Suprapubic skin (tissue), 4 donors: Measurements from ENCODE around the gene CYP46A1. TPM values are rescaled to one million over a fixed set of nuclear protein-coding genes. Genes with fewer than 3 reads are reported as not detected.

ENCODE experiments used
- DNase-seq, 2 donors: peaks; one replicate each; pipeline ENCODE4 v3.0.0-alpha.2; 2019; ENCODE audit warnings: low spot score in 2 of 2
- H3K27ac ChIP-seq: fragments of 200-600 bp; sonication (generic); one replicate; pipeline ENCODE4 v1.5.1; 2019
- H3K27me3 ChIP-seq: fragments of 200-600 bp; sonication (generic); one replicate; pipeline ENCODE4 v1.5.1; 2019
- H3K36me3 ChIP-seq: fragments of 200-600 bp; sonication (generic); one replicate; pipeline ENCODE4 v1.5.1; 2019
- H3K4me1 ChIP-seq: fragments of 200-600 bp; sonication (generic); one replicate; pipeline ENCODE4 v1.5.1; 2019
- H3K4me3 ChIP-seq: fragments of 200-600 bp; sonication (generic); one replicate; pipeline ENCODE4 v1.5.1; 2019; ENCODE audit warnings: mild to moderate bottlenecking
- H3K9me3 ChIP-seq: fragments of 200-600 bp; sonication (generic); one replicate; pipeline ENCODE4 v1.5.1; 2019
- CTCF ChIP-seq, 2 donors: fragments of 200-600 bp in 1 of 2; fragments of 450-650 bp in 1 of 2; sonication (generic) in 1 of 2; IDR thresholded peaks; one replicate each; pipeline ENCODE4 v1.5.1; 2016 to 2019; ENCODE audit warnings: antibody characterized with exemption in 2 of 2, mild to moderate bottlenecking in 1 of 2, moderate library complexity in 1 of 2
- EP300 ChIP-seq: sonication (generic); formaldehyde crosslinking; IDR thresholded peaks from one replicate; pipeline ENCODE4 v1.6.1; 2017; ENCODE audit warnings: antibody characterized with exemption
- POLR2A ChIP-seq, 2 donors: fragments of 450-650 bp; IDR thresholded peaks; one replicate each; pipeline ENCODE4 v1.6.1; 2017; ENCODE audit warnings: antibody characterized with exemption in 2 of 2, mild to moderate bottlenecking in 2 of 2, moderate library complexity in 2 of 2
- POLR2AphosphoS5 ChIP-seq, 3 donors: sonication (generic); formaldehyde crosslinking; IDR thresholded peaks; one replicate each; pipeline ENCODE4 v1.6.1; 2017; ENCODE audit warnings: antibody characterized with exemption in 3 of 3
- WGBS: methylation state at CpG from one replicate; pipeline ENCODE4 v1.1.5; 2018; 5-methylcytosine and 5-hydroxymethylcytosine counted together
- total RNA-seq, 4 donors: library from RNA; depleted of rRNA; stranded (reverse); fragments of >200 nt; gene quantifications; one replicate each; pipeline ENCODE4 v1.1.0, GENCODE V29; 2016

Gene CYP46A1
- total RNA-seq, 4 donors from 2014 or later: 0.47 to 2.0 (median 1.0) TPM; not detected in 1

GRCh38 chr14:99720941-99721791 lies 37.1 kb downstream of the CYP46A1 start:
- H3K4me3 ChIP-seq: no peak overlapping the region
- no peaks in the 10 kb centered on the region for H3K4me1 ChIP-seq
- TF ChIP-seq CTCF (IDR thresholded peaks at IDR 0.05) (no peak), EP300 (no peak), POLR2AphosphoS5 (IDR thresholded peaks at IDR 0.05) (no peak), POLR2A (IDR thresholded peaks at IDR 0.05) (no peak)
- DNase-seq: peak in 1 of 2 donors; percentile 40
- H3K27me3 ChIP-seq: no peaks in the 10 kb centered on the region
- 93% methylated on average over 15 of the region's 18 CpGs for WGBS
- no peak overlapping the region for H3K27ac ChIP-seq
- no peaks in the 10 kb centered on the region for H3K36me3 ChIP-seq
- H3K9me3 ChIP-seq: no peaks in the 10 kb centered on the region

- Histone ChIP-seq H3K36me3 (no peaks in the 10 kb centered on the region), H3K27ac (no peak overlapping the region), H3K4me3 (no peak overlapping the region), H3K9me3 (no peaks in the 10 kb centered on the region), H3K4me1 (no peaks in the 10 kb centered on the region), H3K27me3 (peaks cover 6% of the 10 kb centered on the region)
- 90% methylated on average over 7 of the region's 12 CpGs for WGBS
- TF ChIP-seq EP300 (no peak), POLR2A (IDR thresholded peaks at IDR 0.05) (no peak), CTCF (IDR thresholded peaks at IDR 0.05) (no peak), POLR2AphosphoS5 (IDR thresholded peaks at IDR 0.05) (no peak)
- peak in 1 of 2 donors; percentile 60 for DNase-seq
Observed at GRCh38 chr14:99721792-99722516, 37.9 kb downstream of the CYP46A1 start.

GRCh38 chr14:99722741-99723140 lies 38.6 kb downstream of the CYP46A1 start:
- no peak overlapping the region for H3K27ac ChIP-seq
- no peaks in the 10 kb centered on the region for H3K9me3 ChIP-seq
- no peaks in the 10 kb centered on the region for H3K36me3 ChIP-seq
- H3K4me3 ChIP-seq: no peak overlapping the region
- H3K27me3 ChIP-seq: peaks cover 13% of the 10 kb centered on the region
- DNase-seq: peak in 1 of 2 donors; percentile 45
- WGBS: 90% methylated on average over 9 of the region's 9 CpGs
- TF ChIP-seq POLR2AphosphoS5 (IDR thresholded peaks at IDR 0.05) (no peak), EP300 (no peak), CTCF (IDR thresholded peaks at IDR 0.05) (no peak), POLR2A (IDR thresholded peaks at IDR 0.05) (no peak)
- no peaks in the 10 kb centered on the region for H3K4me1 ChIP-seq

- WGBS: 88% methylated on average over 5 of the region's 5 CpGs
- no peak overlapping the region for H3K27ac ChIP-seq
- no peaks in the 10 kb centered on the region for H3K9me3 ChIP-seq
- DNase-seq: peak in 1 of 2 donors; percentile 65
- H3K4me1 ChIP-seq: no peaks in the 10 kb centered on the region
- H3K4me3 ChIP-seq: no peak overlapping the region
- H3K27me3 ChIP-seq: peaks cover 24% of the 10 kb centered on the region
- TF ChIP-seq POLR2A (IDR thresholded peaks at IDR 0.05): no peak
- TF ChIP-seq CTCF (IDR thresholded peaks at IDR 0.05): no peak
- no peaks in the 10 kb centered on the region for H3K36me3 ChIP-seq
Observed at GRCh38 chr14:99724196-99724891, 40.2 kb downstream of the CYP46A1 start.
